Stimulated activated memory B cell treated with anti-CD40 and anti-IgM and Interleukin-4, amounts not matched to agents 10 μg/mL and 1 μg/mL and 100 μg/mL, for 72 hours (primary cell): ENCODE results near the gene TTR.

Source experiments
- ATAC-seq: fragments of 150-1000 bp; cut with Tn5 transposase; 2 replicates; pipeline ENCODE4 v1.10.0; 2021
- H3K27ac Mint-ChIP-seq: one replicate; pipeline ENCODE4 v1.8.0; 2022; ENCODE audit warnings: mild to moderate bottlenecking, mixed read lengths
- H3K27me3 Mint-ChIP-seq: one replicate; pipeline ENCODE4 v1.8.0; 2022; ENCODE audit warnings: mixed read lengths
- H3K36me3 Mint-ChIP-seq: one replicate; pipeline ENCODE4 v1.8.0; 2022; ENCODE audit warnings: mixed read lengths
- H3K4me1 Mint-ChIP-seq: one replicate; pipeline ENCODE4 v1.8.0; 2022; ENCODE audit warnings: mixed read lengths
- H3K4me3 Mint-ChIP-seq: one replicate; pipeline ENCODE4 v1.8.0; 2022; ENCODE audit warnings: mild to moderate bottlenecking, moderate library complexity, mixed read lengths
- H3K9me3 Mint-ChIP-seq: one replicate; pipeline ENCODE4 v1.8.0; 2022; ENCODE audit warnings: mixed read lengths

The TTR gene

GRCh38 chr18:31618801-31619200 lies 27.1 kb downstream of the TTR start:
- H3K27me3 Mint-ChIP-seq: peaks cover 16% of the 10 kb centered on the region

DNA sequence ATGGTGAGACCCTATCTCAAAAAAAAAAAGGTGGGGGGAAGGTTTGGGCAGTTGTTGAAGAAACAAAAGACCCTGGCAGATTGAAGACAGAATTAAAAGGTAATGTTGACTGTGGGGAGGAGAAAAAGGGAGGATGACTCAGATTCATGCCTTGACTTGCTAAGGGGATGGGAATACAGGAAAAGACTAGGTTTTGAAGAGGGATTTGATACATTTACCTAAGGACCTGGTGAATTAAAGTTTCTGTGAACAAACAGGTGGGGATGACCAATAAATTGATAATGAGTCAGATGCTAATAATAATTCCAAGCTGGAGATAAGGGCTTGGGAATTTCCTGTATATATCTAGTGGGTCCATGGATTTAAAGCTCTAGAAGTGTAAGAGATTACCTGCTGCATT lies 27.6 kb downstream of the TTR start:
- Mint-ChIP-seq H3K4me1 (peaks cover 6% of the 10 kb centered on the region), H3K36me3 (no peaks in the 10 kb centered on the region), H3K4me3 (no peak overlapping the region), H3K9me3 (no peaks in the 10 kb centered on the region), H3K27ac (no peak overlapping the region), H3K27me3 (peaks cover 11% of the 10 kb centered on the region)
- no peak for ATAC-seq

More at GRCh38 chr18:31618801-31619200, 27.1 kb downstream of the TTR start:
- H3K4me1 Mint-ChIP-seq: peaks cover 6% of the 10 kb centered on the region
- ATAC-seq: no peak
- no peak overlapping the region for H3K27ac Mint-ChIP-seq
- H3K4me3 Mint-ChIP-seq: no peak overlapping the region
- H3K36me3 Mint-ChIP-seq: no peaks in the 10 kb centered on the region
- H3K9me3 Mint-ChIP-seq: peaks cover 1% of the 10 kb centered on the region

GRCh38 chr18:31624892-31625640 lies 33.4 kb downstream of the TTR start:
- Mint-ChIP-seq H3K36me3 (no peaks in the 10 kb centered on the region), H3K27ac (no peak overlapping the region), H3K4me3 (no peak overlapping the region), H3K9me3 (peaks cover 3% of the 10 kb centered on the region), H3K27me3 (no peaks in the 10 kb centered on the region), H3K4me1 (peaks cover 6% of the 10 kb centered on the region)
- no peak for ATAC-seq

DNA sequence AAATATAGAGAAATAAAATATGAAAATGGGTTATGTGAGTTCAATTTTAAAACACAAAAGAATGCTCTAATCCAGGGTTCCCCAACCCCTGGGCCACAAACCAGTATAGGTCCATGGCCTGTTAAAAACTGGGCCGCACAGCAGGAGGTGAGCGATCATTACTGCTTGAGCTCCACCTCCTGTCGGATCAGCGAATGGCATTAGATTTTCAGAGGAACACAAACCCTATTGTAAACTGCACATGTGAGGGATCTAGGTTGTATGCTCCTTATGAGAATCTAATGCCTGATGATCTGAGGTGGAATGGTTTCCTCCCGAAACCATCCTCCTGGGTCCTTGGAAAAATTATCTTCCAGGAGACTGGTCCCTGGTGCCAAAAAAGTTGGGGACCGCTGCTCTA lies 34.7 kb downstream of the TTR start:
- no peaks in the 10 kb centered on the region for H3K36me3 Mint-ChIP-seq
- peaks cover 3% of the 10 kb centered on the region for H3K9me3 Mint-ChIP-seq
- H3K27ac Mint-ChIP-seq: no peak overlapping the region
- no peak overlapping the region for H3K4me3 Mint-ChIP-seq
- H3K4me1 Mint-ChIP-seq: peaks cover 7% of the 10 kb centered on the region
- no peaks in the 10 kb centered on the region for H3K27me3 Mint-ChIP-seq
- no peak for ATAC-seq

GRCh38 chr18:31630549-31630948 lies 38.9 kb downstream of the TTR start:
- ATAC-seq: no peak
- H3K4me1 Mint-ChIP-seq: peaks cover 13% of the 10 kb centered on the region
- no peaks in the 10 kb centered on the region for H3K36me3 Mint-ChIP-seq
- H3K27ac Mint-ChIP-seq: no peak overlapping the region
- no peak overlapping the region for H3K4me3 Mint-ChIP-seq
- H3K27me3 Mint-ChIP-seq: peaks cover 26% of the 10 kb centered on the region
- peaks cover 3% of the 10 kb centered on the region for H3K9me3 Mint-ChIP-seq

DNA sequence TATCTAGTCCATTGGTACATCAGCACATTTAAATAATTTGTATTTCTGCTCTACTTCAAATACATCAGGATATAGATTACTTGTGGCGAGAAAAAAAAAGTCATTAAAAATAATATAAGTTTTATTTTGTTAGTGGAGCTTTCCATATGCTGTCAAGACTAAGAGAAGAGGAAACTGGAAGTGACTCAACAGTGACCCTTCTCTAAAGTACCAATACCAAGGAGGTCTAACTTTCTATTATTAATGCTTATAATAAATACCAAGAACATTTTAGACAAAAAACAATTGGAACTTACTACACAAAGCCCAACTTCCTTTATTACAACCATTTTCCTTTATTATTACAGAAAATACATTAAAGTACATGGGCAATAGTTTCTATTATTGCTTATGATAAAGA lies 39.8 kb downstream of the TTR start:
- ATAC-seq: no peak
- peaks cover 3% of the 10 kb centered on the region for H3K9me3 Mint-ChIP-seq
- H3K4me3 Mint-ChIP-seq: no peak overlapping the region
- H3K4me1 Mint-ChIP-seq: peaks cover 13% of the 10 kb centered on the region
- H3K36me3 Mint-ChIP-seq: no peaks in the 10 kb centered on the region
- H3K27me3 Mint-ChIP-seq: peaks cover 28% of the 10 kb centered on the region
- no peak overlapping the region for H3K27ac Mint-ChIP-seq

DNA sequence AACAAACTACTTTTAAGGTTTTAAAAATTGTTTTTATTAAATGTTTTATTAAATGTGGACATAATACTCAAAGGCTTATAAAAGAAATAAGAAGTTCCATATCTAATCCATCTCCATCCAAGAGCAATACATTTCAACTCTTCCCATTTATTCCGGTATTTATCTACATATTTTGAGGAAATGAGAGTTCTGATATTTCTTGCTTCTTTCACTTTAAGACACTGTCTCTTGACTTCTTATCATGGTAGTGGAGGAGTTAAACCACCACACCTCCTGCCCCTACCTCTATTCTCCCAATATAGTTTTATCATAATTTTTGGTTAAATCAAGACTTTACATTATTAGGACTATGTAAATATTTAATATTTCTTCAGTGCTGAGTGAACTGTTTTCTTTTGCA lies 40.7 kb downstream of the TTR start:
- Mint-ChIP-seq H3K9me3 (peaks cover 3% of the 10 kb centered on the region), H3K27ac (no peak overlapping the region), H3K36me3 (no peaks in the 10 kb centered on the region), H3K27me3 (peaks cover 28% of the 10 kb centered on the region), H3K4me3 (no peak overlapping the region), H3K4me1 (peaks cover 13% of the 10 kb centered on the region)
- ATAC-seq: no peak

DNA sequence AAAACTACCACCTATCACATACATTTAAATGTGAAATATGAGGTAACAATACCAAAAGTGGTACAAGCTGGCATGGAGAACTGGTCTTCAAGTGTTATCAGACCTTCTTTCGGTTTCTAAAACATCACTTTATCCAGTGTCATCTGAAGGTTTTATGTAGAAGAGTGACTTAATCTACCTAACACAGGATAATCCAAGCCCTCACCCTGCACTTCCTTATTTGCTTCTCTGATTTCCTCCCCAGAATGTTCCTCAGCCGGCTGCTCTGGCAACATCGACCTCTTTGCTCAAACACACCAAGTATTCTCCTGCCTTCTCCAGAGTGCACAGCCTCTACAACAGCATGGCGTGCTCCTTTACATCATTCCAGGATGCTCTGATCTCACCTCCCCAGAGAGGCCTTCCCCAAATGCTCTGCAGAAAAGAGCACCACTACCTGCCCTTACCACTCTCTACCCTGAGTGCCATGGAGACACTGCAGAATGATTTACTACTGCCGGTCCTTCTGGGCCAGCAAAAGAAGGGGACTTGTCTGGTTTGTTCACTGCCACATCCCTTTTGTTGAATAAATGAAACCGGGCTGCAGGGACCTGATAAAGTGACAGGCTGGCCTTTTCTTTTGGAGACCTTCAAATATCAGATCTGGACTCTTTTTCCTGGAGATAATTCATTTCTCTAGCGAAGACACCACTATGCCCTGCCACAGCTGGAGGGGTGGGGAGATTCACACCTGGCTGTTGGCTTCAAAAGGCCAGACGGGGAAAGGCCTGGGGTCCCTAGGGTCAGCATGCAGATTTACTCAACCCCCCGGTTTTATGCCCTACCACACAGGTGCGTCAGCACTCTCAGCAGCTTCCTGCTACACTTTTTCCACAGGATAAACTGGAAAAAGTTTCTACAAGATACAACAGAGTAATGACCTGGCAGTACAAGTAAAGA lies 42.0 kb downstream of the TTR start:
- peak; percentile 27 for ATAC-seq
- H3K27me3 Mint-ChIP-seq: peaks cover 28% of the 10 kb centered on the region
- no peaks in the 10 kb centered on the region for H3K36me3 Mint-ChIP-seq
- H3K4me1 Mint-ChIP-seq: peaks cover 13% of the 10 kb centered on the region
- no peak overlapping the region for H3K4me3 Mint-ChIP-seq
- peaks cover 3% of the 10 kb centered on the region for H3K9me3 Mint-ChIP-seq
- no peak overlapping the region for H3K27ac Mint-ChIP-seq

DNA sequence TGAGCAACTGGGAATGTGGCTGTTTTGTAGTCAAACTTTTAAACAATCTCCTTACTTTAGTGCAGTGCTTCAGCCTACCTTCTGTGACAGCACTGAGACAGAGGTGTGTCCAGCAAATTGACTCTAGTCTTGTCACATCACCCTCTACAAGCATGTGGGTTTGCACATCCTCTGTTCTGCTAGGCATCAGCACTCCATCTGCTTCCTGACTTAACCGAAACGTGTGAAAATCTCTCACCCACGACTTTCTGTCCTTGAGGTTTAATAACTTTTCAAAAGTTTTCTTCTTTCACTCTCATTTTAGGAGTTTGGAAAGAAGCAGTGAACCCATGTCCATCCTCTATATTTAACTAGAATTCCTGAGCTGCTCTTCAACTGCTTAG lies 42.6 kb downstream of the TTR start:
- no peak for ATAC-seq
- H3K4me3 Mint-ChIP-seq: no peak overlapping the region

GRCh38 chr18:31636387-31636786 lies 44.7 kb downstream of the TTR start:
- no peaks in the 10 kb centered on the region for H3K36me3 Mint-ChIP-seq
- peaks cover 7% of the 10 kb centered on the region for H3K4me1 Mint-ChIP-seq
- H3K27me3 Mint-ChIP-seq: peaks cover 28% of the 10 kb centered on the region
- no peak for ATAC-seq
- H3K27ac Mint-ChIP-seq: no peak overlapping the region
- no peak overlapping the region for H3K4me3 Mint-ChIP-seq
- H3K9me3 Mint-ChIP-seq: no peaks in the 10 kb centered on the region

More for the DNA sequence above, 42.6 kb downstream of the TTR start:
- no peaks in the 10 kb centered on the region for H3K36me3 Mint-ChIP-seq
- H3K27ac Mint-ChIP-seq: no peak overlapping the region
- H3K27me3 Mint-ChIP-seq: peaks cover 28% of the 10 kb centered on the region
- peaks cover 3% of the 10 kb centered on the region for H3K9me3 Mint-ChIP-seq
- peaks cover 13% of the 10 kb centered on the region for H3K4me1 Mint-ChIP-seq

DNA sequence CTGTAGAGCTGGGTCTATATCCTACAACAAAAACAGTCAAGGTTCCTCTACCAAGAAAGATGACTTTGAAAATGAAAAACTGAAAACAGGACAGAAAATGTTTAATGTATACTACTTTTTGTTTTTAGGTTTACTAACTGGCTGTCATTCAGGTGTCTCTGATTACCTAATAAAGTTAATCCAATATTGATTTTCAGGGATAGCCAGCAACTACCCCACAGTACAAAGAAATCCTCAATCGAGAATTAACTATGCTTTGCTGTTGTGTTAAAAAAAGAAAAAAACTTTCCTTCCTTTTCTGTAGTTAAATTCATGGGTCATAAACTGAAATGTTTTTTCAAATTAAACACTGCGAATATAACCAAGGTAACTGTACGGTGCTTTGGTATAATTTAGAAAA lies 45.8 kb downstream of the TTR start:
- peaks cover 28% of the 10 kb centered on the region for H3K27me3 Mint-ChIP-seq
- H3K36me3 Mint-ChIP-seq: no peaks in the 10 kb centered on the region
- peaks cover 7% of the 10 kb centered on the region for H3K4me1 Mint-ChIP-seq
- H3K9me3 Mint-ChIP-seq: no peaks in the 10 kb centered on the region
- no peak overlapping the region for H3K4me3 Mint-ChIP-seq
- H3K27ac Mint-ChIP-seq: no peak overlapping the region
- ATAC-seq: no peak

DNA sequence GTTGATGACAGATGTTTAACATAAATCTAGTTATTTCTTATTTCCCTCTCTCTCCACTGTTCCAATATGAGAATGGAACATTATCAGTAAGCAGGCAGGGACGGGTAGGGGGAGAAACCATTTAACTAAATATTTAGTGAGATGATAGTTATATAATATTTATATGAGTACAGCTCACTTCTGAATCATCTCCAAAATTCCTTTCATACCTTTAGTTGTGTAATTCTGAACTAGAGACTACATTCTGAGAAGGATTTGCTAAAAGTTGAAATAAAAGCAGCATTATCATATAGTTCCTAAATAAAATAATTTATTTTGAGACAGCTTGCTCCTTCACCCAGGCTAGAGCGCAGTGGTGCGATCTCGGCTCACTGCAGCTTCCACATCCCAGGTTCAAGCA lies 51.3 kb downstream of the TTR start:
- no peak for ATAC-seq
- peaks cover 8% of the 10 kb centered on the region for H3K27me3 Mint-ChIP-seq
- H3K9me3 Mint-ChIP-seq: no peaks in the 10 kb centered on the region
- no peak overlapping the region for H3K27ac Mint-ChIP-seq
- no peaks in the 10 kb centered on the region for H3K36me3 Mint-ChIP-seq
- peaks cover 9% of the 10 kb centered on the region for H3K4me1 Mint-ChIP-seq
- H3K4me3 Mint-ChIP-seq: no peak overlapping the region

DNA sequence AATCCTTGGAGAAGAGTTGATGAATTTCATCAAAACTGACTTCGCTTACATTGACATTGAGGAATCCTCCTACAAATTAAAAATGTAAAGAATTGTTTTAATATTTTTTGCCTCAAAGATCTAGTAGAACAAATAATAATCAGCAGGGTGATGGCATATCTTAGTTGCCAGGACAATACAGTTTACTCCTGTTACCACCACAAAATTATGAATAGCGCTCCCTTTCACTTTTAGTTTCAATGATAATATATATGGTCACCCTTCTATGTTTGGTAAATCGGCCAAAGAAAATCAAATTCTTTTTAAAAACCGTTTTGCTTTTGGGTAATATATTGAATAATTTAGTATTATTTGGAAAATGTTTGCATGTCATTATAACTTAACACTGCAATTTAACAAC lies 53.7 kb downstream of the TTR start:
- H3K27ac Mint-ChIP-seq: no peak overlapping the region
- no peak overlapping the region for H3K4me3 Mint-ChIP-seq
- H3K36me3 Mint-ChIP-seq: no peaks in the 10 kb centered on the region

DNA sequence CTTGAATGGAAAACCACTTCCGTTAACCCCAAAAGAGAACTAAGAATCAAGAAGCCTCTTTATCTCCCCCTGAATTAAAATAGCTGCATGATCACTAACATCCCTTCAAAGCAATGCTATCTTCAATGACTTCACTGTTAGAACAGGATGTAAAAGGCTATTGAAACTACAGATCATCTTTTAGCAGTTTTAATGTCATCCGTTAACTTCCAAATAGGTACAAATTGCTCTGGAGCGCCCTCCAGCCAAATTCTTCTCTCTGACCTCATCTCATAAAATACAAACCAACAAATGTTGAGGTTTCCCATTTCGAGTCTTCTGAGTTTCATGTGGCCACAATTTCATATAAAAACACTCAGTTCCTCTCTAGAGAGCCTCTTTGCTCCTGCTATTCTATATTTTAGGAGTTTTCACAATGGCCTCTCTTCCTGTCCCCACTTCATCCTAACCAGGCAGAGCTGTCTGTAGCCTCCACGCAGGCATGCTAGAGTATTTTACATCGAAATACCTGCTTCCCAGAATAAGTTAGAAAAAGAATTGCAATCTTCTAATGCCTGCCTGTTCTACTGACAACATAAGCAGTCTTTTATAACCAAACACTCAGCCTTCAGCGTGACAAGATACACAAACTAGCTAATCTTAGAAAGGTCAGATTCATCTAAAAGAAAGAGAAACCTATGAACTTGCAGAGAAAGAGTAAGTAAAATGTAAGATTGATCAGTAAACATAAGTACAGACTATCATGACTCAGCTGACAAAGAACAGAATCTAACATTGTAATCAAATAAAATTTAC lies 54.9 kb downstream of the TTR start:
- no peaks in the 10 kb centered on the region for H3K36me3 Mint-ChIP-seq
- H3K4me3 Mint-ChIP-seq: no peak overlapping the region
- peaks cover 14% of the 10 kb centered on the region for H3K27me3 Mint-ChIP-seq
- no peak for ATAC-seq
- no peak overlapping the region for H3K27ac Mint-ChIP-seq
- peaks cover 9% of the 10 kb centered on the region for H3K4me1 Mint-ChIP-seq
- H3K9me3 Mint-ChIP-seq: no peaks in the 10 kb centered on the region

More for the DNA sequence above, 53.7 kb downstream of the TTR start:
- Mint-ChIP-seq H3K27me3 (peaks cover 8% of the 10 kb centered on the region), H3K4me1 (peaks cover 9% of the 10 kb centered on the region), H3K9me3 (no peaks in the 10 kb centered on the region)
- ATAC-seq: no peak

GRCh38 chr18:31647127-31647753 lies 55.6 kb downstream of the TTR start:
- Mint-ChIP-seq H3K27me3 (peaks cover 22% of the 10 kb centered on the region), H3K36me3 (no peaks in the 10 kb centered on the region), H3K4me3 (no peak overlapping the region), H3K4me1 (peaks cover 15% of the 10 kb centered on the region), H3K9me3 (no peaks in the 10 kb centered on the region), H3K27ac (no peak overlapping the region)
- ATAC-seq: no peak
